PFSK-1 (cell line): ENCODE results near the gene KIF5C.

Experiments used
- FOXP2 ChIP-seq: optimal IDR thresholded peaks from 2 replicates; pipeline ENCODE3; 2011; ENCODE audit warnings: borderline replicate concordance, control low read depth, inconsistent platforms; ENCODE audit not compliant: insufficient read depth; ENCODE audit errors: extremely low read length, extremely low read depth
- POLR2AphosphoS5 ChIP-seq: IDR thresholded peaks from 2 replicates; pipeline ENCODE4 v1.6.1; 2012; ENCODE audit warnings: low read depth, mild to moderate bottlenecking, control low read depth, low read length, moderate library complexity
- REST ChIP-seq, 2 experiments: IDR thresholded peaks; 2 replicates each; pipeline versions ENCODE4 v1.6.1 to v1.8.0; 2011 to 2012; ENCODE audit warnings: low read depth in 2 of 2, low read length in 2 of 2, control low read depth in 1 of 2, inconsistent platforms in 1 of 2, mild to moderate bottlenecking in 1 of 2, moderate library complexity in 1 of 2; ENCODE audit not compliant: insufficient read depth in 1 of 2
- SIN3A ChIP-seq: IDR thresholded peaks from 2 replicates; pipeline ENCODE4 v1.6.1; 2012; ENCODE audit warnings: mild to moderate bottlenecking, low read length, moderate library complexity, borderline replicate concordance; ENCODE audit not compliant: insufficient read depth
- TAF1 ChIP-seq: IDR thresholded peaks from 2 replicates; pipeline ENCODE4 v1.6.1; 2012; ENCODE audit warnings: low read length, control low read depth, borderline replicate concordance; ENCODE audit not compliant: insufficient read depth

Gene KIF5C

GRCh38 chr2:149005471-149006077, 130.5 kb downstream of the KIF5C start:
- no peak for TF ChIP-seq REST (IDR thresholded peaks at IDR 0.05; ENCODE audit: insufficient read depth in 1 of 2, low read depth in 2 of 2, low read length in 2 of 2)
- TF ChIP-seq FOXP2, result no peak
- TF ChIP-seq TAF1, result no peak
- TF ChIP-seq POLR2AphosphoS5, result no peak
- no peak for TF ChIP-seq SIN3A

- TF ChIP-seq TAF1 (no peak), FOXP2 (no peak)
Measured at GRCh38 chr2:149006883-149007543, 132.0 kb downstream of the KIF5C start.

- TF ChIP-seq POLR2AphosphoS5 (no peak), FOXP2 (no peak), TAF1 (no peak), SIN3A (no peak), REST (IDR thresholded peaks at IDR 0.05; ENCODE audit: insufficient read depth in 1 of 2, low read depth in 2 of 2, low read length in 2 of 2) (no peak)
Measured at GRCh38 chr2:149008381-149008780, 133.4 kb downstream of the KIF5C start.

- TF ChIP-seq POLR2AphosphoS5 (no peak), REST (IDR thresholded peaks at IDR 0.05; ENCODE audit: insufficient read depth in 1 of 2, low read depth in 2 of 2, low read length in 2 of 2) (no peak), SIN3A (no peak), FOXP2 (no peak), TAF1 (no peak)
Measured at GRCh38 chr2:149009576-149010461, 134.8 kb downstream of the KIF5C start.

GRCh38 chr2:149012545-149012944, 137.5 kb downstream of the KIF5C start:
- TF ChIP-seq POLR2AphosphoS5, result no peak
- TF ChIP-seq REST (IDR thresholded peaks at IDR 0.05; ENCODE audit: insufficient read depth in 1 of 2, low read depth in 2 of 2, low read length in 2 of 2), result no peak
- TF ChIP-seq SIN3A, result no peak
- no peak for TF ChIP-seq FOXP2
- no peak for TF ChIP-seq TAF1
